K562 (cell line): ENCODE results near the gene DNAH1. TPM values are rescaled to one million over a fixed set of nuclear protein-coding genes. Genes with fewer than 3 reads are reported as not detected.

Source experiments
- MTA3 ChIP-seq: fragments of 450-650 bp; formaldehyde crosslinking; IDR thresholded peaks from 2 replicates; pipeline ENCODE4 v1.6.1; 2017; ENCODE audit warnings: mild to moderate bottlenecking, borderline replicate concordance
- SMARCB1 ChIP-seq: IDR thresholded peaks from 2 replicates; pipeline ENCODE4 v1.6.1; 2011; ENCODE audit warnings: improper control_type of control experiment, low read depth; ENCODE audit not compliant: insufficient read length
- SMC3 ChIP-seq: conservative IDR thresholded peaks from 2 replicates; pipeline ENCODE4 v1.6.1; 2011; ENCODE audit warnings: low read depth, low read length, improper control_type of control experiment; ENCODE audit not compliant: insufficient read depth
- ZBTB7A ChIP-seq: IDR thresholded peaks from 2 replicates; pipeline ENCODE4 v1.6.1; 2011; ENCODE audit warnings: low read depth, mild to moderate bottlenecking, low read length, moderate library complexity, borderline replicate concordance; ENCODE audit not compliant: control insufficient read depth
- ZNF586 ChIP-seq: fragments of 450-650 bp; formaldehyde crosslinking; conservative IDR thresholded peaks from 2 replicates; pipeline ENCODE4 v1.4.0; 2020; ENCODE audit warnings: mild to moderate bottlenecking, moderate library complexity
- ZNF76 ChIP-seq: fragments of 250-450 bp; sonication (Bioruptor Pico); IDR thresholded peaks from 2 replicates; pipeline ENCODE4 v1.4.0; 2020; ENCODE audit warnings: mild to moderate bottlenecking, moderate library complexity, borderline replicate concordance
- polyA plus RNA-seq, 8 experiments: library from polyadenylated mRNA; depleted of rRNA in 4 of 8; stranded (reverse) in 5 of 8; unstranded in 3 of 8; fragments of >200 nt; fragmentation: Nextera tagmentation in 2 of 8; fragmentation: Illumina TruSeq in 1 of 8; extraction: Ambion mirVana in 2 of 8; extraction: Trizol in 1 of 8; gene quantifications; 2 replicates each; pipeline versions ENCODE4 v1.2.1 to v1.2.3, GENCODE V29; 2011 to 2014; ENCODE audit warnings: inconsistent platforms in 1 of 8, missing spikeins in 1 of 8
- total RNA-seq, 7 experiments: library from RNA; depleted of rRNA in 6 of 7; stranded (reverse); fragments of >200 nt in 6 of 7; fragmentation: Illumina TruSeq in 2 of 7; extraction: Trizol in 2 of 7; gene quantifications; 2 replicates each; pipeline versions ENCODE4 v1.2.1 to v1.2.3, GENCODE V29; 2011 to 2021; ENCODE audit warnings: low replicate concordance in 1 of 7
- TF ChIP-seq, protein P1 (sequence below): fragments of 250-450 bp; sonication (Bioruptor Pico); IDR thresholded peaks from 2 replicates; pipeline ENCODE4 v1.4.0; 2020; ENCODE audit warnings: mild to moderate bottlenecking
- TF ChIP-seq, protein P2 (sequence below): sonication (generic); formaldehyde crosslinking; IDR thresholded peaks from 2 replicates; pipeline ENCODE4 v1.8.1; 2023; ENCODE audit warnings: mild to moderate bottlenecking, missing genetic modification reagents
- TF ChIP-seq, protein P3 (sequence below): fragments of 250-450 bp; sonication (Bioruptor Pico); IDR thresholded peaks from 2 replicates; pipeline ENCODE4 v1.5.0; 2021

Gene DNAH1
- total and polyA plus RNA-seq, 9 of the 15 experiments (the other 6 are each of a cell fraction or from before 2014, with no cell fraction given), result 0.04 to 0.84 (median 0.50) TPM

DNA sequence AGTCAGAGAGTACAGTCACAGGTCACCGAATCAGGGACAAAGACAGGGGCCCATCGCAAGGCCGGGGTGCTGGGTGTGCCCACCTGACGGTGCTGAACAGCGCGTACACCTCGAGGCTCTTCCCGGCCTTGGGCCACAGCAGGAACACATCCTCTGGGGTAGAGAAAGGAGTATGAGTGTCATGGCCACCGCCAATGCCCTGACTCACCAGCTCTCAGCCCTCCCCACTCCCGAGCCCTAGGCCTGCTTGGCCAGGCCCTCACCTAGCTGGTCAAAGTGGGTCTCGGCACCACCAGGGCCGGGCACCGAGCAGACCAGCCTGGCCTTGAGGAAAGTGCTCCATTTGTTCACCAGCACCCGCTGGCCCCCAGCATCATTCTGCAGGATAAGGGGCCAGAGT is 124.6 kb downstream of the DNAH1 start (continued):
- TF ChIP-seq, protein P1, sequence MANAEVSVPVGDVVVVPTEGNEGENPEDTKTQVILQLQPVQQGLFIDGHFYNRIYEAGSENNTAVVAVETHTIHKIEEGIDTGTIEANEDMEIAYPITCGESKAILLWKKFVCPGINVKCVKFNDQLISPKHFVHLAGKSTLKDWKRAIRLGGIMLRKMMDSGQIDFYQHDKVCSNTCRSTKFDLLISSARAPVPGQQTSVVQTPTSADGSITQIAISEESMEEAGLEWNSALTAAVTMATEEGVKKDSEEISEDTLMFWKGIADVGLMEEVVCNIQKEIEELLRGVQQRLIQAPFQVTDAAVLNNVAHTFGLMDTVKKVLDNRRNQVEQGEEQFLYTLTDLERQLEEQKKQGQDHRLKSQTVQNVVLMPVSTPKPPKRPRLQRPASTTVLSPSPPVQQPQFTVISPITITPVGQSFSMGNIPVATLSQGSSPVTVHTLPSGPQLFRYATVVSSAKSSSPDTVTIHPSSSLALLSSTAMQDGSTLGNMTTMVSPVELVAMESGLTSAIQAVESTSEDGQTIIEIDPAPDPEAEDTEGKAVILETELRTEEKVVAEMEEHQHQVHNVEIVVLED (CRISPR knock-in tag), result no peak
- no peak for TF ChIP-seq ZNF76
- no peak for TF ChIP-seq MTA3
- TF ChIP-seq ZBTB7A, result no peak
- TF ChIP-seq ZNF586 (CRISPR knock-in tag), result no peak
- TF ChIP-seq, protein P2, sequence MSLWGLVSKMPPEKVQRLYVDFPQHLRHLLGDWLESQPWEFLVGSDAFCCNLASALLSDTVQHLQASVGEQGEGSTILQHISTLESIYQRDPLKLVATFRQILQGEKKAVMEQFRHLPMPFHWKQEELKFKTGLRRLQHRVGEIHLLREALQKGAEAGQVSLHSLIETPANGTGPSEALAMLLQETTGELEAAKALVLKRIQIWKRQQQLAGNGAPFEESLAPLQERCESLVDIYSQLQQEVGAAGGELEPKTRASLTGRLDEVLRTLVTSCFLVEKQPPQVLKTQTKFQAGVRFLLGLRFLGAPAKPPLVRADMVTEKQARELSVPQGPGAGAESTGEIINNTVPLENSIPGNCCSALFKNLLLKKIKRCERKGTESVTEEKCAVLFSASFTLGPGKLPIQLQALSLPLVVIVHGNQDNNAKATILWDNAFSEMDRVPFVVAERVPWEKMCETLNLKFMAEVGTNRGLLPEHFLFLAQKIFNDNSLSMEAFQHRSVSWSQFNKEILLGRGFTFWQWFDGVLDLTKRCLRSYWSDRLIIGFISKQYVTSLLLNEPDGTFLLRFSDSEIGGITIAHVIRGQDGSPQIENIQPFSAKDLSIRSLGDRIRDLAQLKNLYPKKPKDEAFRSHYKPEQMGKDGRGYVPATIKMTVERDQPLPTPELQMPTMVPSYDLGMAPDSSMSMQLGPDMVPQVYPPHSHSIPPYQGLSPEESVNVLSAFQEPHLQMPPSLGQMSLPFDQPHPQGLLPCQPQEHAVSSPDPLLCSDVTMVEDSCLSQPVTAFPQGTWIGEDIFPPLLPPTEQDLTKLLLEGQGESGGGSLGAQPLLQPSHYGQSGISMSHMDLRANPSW, result no peak
- no peak for TF ChIP-seq SMC3
- TF ChIP-seq SMARCB1, result no peak
- TF ChIP-seq, protein P3, sequence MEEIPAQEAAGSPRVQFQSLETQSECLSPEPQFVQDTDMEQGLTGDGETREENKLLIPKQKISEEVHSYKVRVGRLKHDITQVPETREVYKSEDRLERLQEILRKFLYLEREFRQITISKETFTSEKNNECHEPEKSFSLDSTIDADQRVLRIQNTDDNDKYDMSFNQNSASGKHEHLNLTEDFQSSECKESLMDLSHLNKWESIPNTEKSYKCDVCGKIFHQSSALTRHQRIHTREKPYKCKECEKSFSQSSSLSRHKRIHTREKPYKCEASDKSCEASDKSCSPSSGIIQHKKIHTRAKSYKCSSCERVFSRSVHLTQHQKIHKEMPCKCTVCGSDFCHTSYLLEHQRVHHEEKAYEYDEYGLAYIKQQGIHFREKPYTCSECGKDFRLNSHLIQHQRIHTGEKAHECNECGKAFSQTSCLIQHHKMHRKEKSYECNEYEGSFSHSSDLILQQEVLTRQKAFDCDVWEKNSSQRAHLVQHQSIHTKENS, result no peak
